Prostate gland (tissue), 2 donors: ENCODE measurements around the gene CNTNAP2.

ENCODE experiments used
- POLR2A ChIP-seq: fragments of 450-650 bp; IDR thresholded peaks from one replicate; pipeline ENCODE4 v1.6.1; 2016; ENCODE audit warnings: antibody characterized with exemption, mild to moderate bottlenecking
- TF ChIP-seq, protein P1 (sequence below), 4 experiments: fragments of 200-600 bp in 2 of 4; fragments of 450-650 bp in 2 of 4; sonication (generic) in 2 of 4; IDR thresholded peaks; 1 replicate in 3 of 4; 2 replicates in 1 of 4; pipeline ENCODE4 v1.5.1; 2016 to 2019; ENCODE audit warnings: antibody characterized with exemption in 4 of 4, mild to moderate bottlenecking in 2 of 4, moderate library complexity in 2 of 4

DNA sequence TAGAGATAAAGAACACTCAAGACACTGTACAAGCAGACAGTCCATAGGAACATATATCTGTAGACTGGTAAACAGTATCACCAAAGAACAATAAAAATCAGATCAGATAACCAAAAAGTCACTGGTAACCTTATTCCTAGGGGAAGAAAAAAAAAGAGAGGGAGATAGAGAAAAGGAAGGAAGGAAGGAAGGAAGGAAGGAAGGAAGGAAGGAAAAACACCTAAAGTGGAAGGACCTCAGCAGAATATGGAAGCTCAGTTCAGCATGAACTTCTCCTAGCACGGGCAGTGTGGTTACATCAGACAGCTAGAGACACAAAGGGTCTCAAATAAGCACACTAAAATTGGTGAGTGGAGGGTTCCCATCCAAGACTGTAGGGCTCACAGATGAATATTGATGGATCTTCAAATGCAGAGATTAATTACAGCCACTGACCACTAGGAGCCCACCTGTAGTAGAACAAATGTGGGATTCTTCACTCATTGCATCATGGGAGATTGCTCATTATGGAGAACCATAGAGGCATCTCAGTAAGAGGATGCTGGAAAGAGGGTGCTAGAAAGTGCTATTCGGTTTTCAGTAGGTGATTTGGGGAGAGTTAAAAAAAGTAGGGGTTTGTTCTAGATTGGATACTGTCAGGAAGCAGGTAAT is 2180.5 kb downstream of the CNTNAP2 start:
- TF ChIP-seq POLR2A: no peak
- TF ChIP-seq, protein P1, sequence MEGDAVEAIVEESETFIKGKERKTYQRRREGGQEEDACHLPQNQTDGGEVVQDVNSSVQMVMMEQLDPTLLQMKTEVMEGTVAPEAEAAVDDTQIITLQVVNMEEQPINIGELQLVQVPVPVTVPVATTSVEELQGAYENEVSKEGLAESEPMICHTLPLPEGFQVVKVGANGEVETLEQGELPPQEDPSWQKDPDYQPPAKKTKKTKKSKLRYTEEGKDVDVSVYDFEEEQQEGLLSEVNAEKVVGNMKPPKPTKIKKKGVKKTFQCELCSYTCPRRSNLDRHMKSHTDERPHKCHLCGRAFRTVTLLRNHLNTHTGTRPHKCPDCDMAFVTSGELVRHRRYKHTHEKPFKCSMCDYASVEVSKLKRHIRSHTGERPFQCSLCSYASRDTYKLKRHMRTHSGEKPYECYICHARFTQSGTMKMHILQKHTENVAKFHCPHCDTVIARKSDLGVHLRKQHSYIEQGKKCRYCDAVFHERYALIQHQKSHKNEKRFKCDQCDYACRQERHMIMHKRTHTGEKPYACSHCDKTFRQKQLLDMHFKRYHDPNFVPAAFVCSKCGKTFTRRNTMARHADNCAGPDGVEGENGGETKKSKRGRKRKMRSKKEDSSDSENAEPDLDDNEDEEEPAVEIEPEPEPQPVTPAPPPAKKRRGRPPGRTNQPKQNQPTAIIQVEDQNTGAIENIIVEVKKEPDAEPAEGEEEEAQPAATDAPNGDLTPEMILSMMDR (IDR thresholded peaks at IDR 0.05): no peak
